B cell (primary cell): Measurements from ENCODE around the gene ATPAF1.

Experiments used
- EZH2 ChIP-seq: IDR thresholded peaks from 2 replicates; pipeline ENCODE4 v1.6.1; 2012; ENCODE audit warnings: borderline replicate concordance, low read depth, mild to moderate bottlenecking, moderate library complexity, low read length; ENCODE audit not compliant: insufficient read depth, poor library complexity, severe bottlenecking
- TF ChIP-seq, protein P1 (sequence below): fragments of 200-600 bp; IDR thresholded peaks from one replicate; pipeline ENCODE4 v1.8.0; 2022; ENCODE audit warnings: antibody characterized with exemption, mild to moderate bottlenecking

DNA sequence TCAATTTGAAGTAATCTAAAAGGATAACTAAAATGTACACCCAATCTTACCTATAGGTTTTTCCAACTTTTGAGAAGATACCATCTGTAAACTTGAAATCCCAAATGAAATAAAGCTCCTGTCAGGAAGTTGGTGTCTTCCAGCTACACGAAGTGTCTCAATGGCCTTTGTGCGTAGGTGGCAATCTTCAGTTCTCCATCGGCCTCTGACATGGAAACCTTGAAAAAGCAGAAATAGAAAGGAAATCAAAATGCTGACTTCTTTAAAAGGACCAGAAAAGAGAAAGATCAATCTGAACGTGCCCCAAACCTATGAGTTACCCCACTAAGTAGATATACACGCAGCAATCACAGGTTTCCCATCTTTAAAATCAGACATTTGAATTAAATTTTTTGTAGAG, 74.1 kb downstream of the ATPAF1 start:
- TF ChIP-seq, protein P1, sequence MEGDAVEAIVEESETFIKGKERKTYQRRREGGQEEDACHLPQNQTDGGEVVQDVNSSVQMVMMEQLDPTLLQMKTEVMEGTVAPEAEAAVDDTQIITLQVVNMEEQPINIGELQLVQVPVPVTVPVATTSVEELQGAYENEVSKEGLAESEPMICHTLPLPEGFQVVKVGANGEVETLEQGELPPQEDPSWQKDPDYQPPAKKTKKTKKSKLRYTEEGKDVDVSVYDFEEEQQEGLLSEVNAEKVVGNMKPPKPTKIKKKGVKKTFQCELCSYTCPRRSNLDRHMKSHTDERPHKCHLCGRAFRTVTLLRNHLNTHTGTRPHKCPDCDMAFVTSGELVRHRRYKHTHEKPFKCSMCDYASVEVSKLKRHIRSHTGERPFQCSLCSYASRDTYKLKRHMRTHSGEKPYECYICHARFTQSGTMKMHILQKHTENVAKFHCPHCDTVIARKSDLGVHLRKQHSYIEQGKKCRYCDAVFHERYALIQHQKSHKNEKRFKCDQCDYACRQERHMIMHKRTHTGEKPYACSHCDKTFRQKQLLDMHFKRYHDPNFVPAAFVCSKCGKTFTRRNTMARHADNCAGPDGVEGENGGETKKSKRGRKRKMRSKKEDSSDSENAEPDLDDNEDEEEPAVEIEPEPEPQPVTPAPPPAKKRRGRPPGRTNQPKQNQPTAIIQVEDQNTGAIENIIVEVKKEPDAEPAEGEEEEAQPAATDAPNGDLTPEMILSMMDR, result no peak
- no peak for TF ChIP-seq EZH2
